K562 (cell line): ENCODE data around the gene LRRC51. TPM values are rescaled to one million over a fixed set of nuclear protein-coding genes. Genes with fewer than 3 reads are reported as not detected.

Experiments
- ATAC-seq: fragments of 200-7000 bp; cut with Tn5 transposase; 3 replicates; pipeline ENCODE4 v1.9.1; 2020; ENCODE audit warnings: moderate library complexity
- BruUV-seq: library from RNA; stranded (reverse); fragments of 400-500 nt; replicated peaks from 2 replicates; lab custom pipeline; 2021; lab: Mats Ljungman, UMichigan
- CTCF ChIA-PET: fragments of 300-600 bp; formaldehyde crosslinking; extraction: SDS; loops from one replicate; lab custom pipeline; 2021; ENCODE audit warnings: low intra/inter-chr PET ratio; lab: Yijun Ruan, JAX
- POLR2A ChIA-PET: fragments of 300-600, 350-650 bp; sonication (Branson Sonifier 250); formaldehyde crosslinking; extraction: SDS; loops from one replicate; lab custom pipeline; 2021; ENCODE audit warnings: antibody characterized with exemption, inconsistent platforms; lab: Yijun Ruan, JAX
- DNase-seq, 4 experiments: peaks; one replicate each; pipeline versions ENCODE4 v3.0.0 to v3.0.0-alpha.2; 2011 to 2018; ENCODE audit warnings: low spot score in 3 of 4, mixed read lengths in 3 of 4; ENCODE audit errors: extremely low read depth in 1 of 4
- FAIRE-seq: peaks from 2 replicates; lab custom pipeline; 2011; peaks lifted over from hg19 to GRCh38; lab: Jason Lieb, UNC
- H2AFZ ChIP-seq: 2 replicates; pipeline ENCODE4 v1.6.0; 2011; ENCODE audit warnings: low read depth, low read length, control low read depth, inconsistent platforms
- H3K27ac ChIP-seq: fragments of 200-600 bp; 3 replicates; pipeline ENCODE4 v1.8.0; 2011; ENCODE audit warnings: low read depth, mild to moderate bottlenecking, control low read depth, inconsistent platforms, low read length, moderate library complexity, mixed read lengths; ENCODE audit errors: extremely low read depth
- H3K27me3 ChIP-seq, 2 experiments: fragments of 300-600 bp in 1 of 2; 2 replicates in 1 of 2; 3 replicates in 1 of 2; pipeline versions ENCODE4 v1.6.0 to v1.8.0; 2011; ENCODE audit warnings: inconsistent platforms in 2 of 2, low read length in 2 of 2, mild to moderate bottlenecking in 1 of 2, mixed read lengths in 1 of 2, moderate library complexity in 1 of 2; ENCODE audit not compliant: control insufficient read depth in 2 of 2, insufficient read depth in 2 of 2
- H3K36me3 ChIP-seq: fragments of 300-600 bp; 3 replicates; pipeline ENCODE4 v1.8.0; 2011; ENCODE audit warnings: mild to moderate bottlenecking, low read length, inconsistent platforms; ENCODE audit not compliant: control insufficient read depth, insufficient read depth
- H3K4me1 ChIP-seq, 2 experiments: fragments of 200-600 bp in 1 of 2; replicated peaks in 1 of 2; 2 replicates in 1 of 2; 3 replicates in 1 of 2; pipeline versions ENCODE4 v1.5.1 to v1.8.0; 2011; ENCODE audit warnings: inconsistent platforms in 2 of 2, low read length in 2 of 2, mild to moderate bottlenecking in 1 of 2, mixed read lengths in 1 of 2, moderate library complexity in 1 of 2; ENCODE audit not compliant: control insufficient read depth in 2 of 2, insufficient read depth in 2 of 2
- H3K4me2 ChIP-seq: 2 replicates; pipeline ENCODE4 v1.6.1; 2011; ENCODE audit warnings: low read length, control low read depth, inconsistent platforms, mixed read lengths; ENCODE audit not compliant: insufficient read depth
- H3K4me3 ChIP-seq: fragments of 200-600 bp; sonication (generic), shearing (Covaris generic); 2 replicates; pipeline ENCODE4 v1.5.1; 2016; ENCODE audit warnings: control low read depth, inconsistent platforms
- H3K79me2 ChIP-seq: fragments of 200-600 bp; 3 replicates; pipeline ENCODE4 v1.8.0; 2011; ENCODE audit warnings: low read length, inconsistent platforms; ENCODE audit not compliant: control insufficient read depth, insufficient read depth
- H3K9ac ChIP-seq, 2 experiments: 2 replicates each; pipeline versions ENCODE4 v1.6.0 to v1.6.1; 2011; ENCODE audit warnings: low read depth in 2 of 2, low read length in 2 of 2, control low read depth in 1 of 2, inconsistent platforms in 1 of 2, mild to moderate bottlenecking in 1 of 2, mixed read lengths in 1 of 2; ENCODE audit not compliant: insufficient read depth in 1 of 2
- H3K9me1 ChIP-seq: one replicate; pipeline ENCODE4 v1.6.0; 2011; ENCODE audit warnings: inconsistent platforms, mild to moderate bottlenecking, low read length, moderate library complexity; ENCODE audit not compliant: control insufficient read depth, insufficient read depth
- H3K9me3 ChIP-seq: replicated peaks from 2 replicates; pipeline ENCODE4 v1.5.1; 2011; ENCODE audit warnings: low read depth, low read length, inconsistent platforms; ENCODE audit not compliant: control insufficient read depth, insufficient read depth
- H4K20me1 ChIP-seq: replicated peaks from 2 replicates; pipeline ENCODE4 v1.6.1; 2011; ENCODE audit warnings: low read length, inconsistent platforms, mixed read lengths; ENCODE audit not compliant: control insufficient read depth, insufficient read depth
- ETV1 ChIP-seq: fragments of 450-650 bp; conservative IDR thresholded peaks from 2 replicates; pipeline ENCODE4 v1.6.1; 2016; ENCODE audit warnings: missing genetic modification characterization, control low read depth, low read depth, missing compliant biosample characterization
- FOXM1 ChIP-seq, 2 experiments: fragments of 450-650 bp in 1 of 2; sonication (generic) in 1 of 2; formaldehyde crosslinking in 1 of 2; IDR thresholded peaks; 2 replicates each; pipeline versions ENCODE4 v1.6.1 to v1.9.0; 2017 to 2022; ENCODE audit warnings: low read depth in 2 of 2, mild to moderate bottlenecking in 2 of 2, missing genetic modification reagents in 1 of 2, moderate library complexity in 1 of 2
- GABPA ChIP-seq: fragments of 200-800 bp; sonication (Bioruptor generic); conservative IDR thresholded peaks from 2 replicates; pipeline ENCODE4 v1.6.1; 2016; ENCODE audit warnings: low read depth, missing genetic modification characterization, missing compliant biosample characterization
- HEY1 ChIP-seq: fragments of 250-450 bp; sonication (Bioruptor Pico); IDR thresholded peaks from 2 replicates; pipeline ENCODE4 v1.5.0; 2020; ENCODE audit warnings: mild to moderate bottlenecking, moderate library complexity, borderline replicate concordance
- KLF10 ChIP-seq: fragments of 250-450 bp; sonication (Bioruptor Pico); IDR thresholded peaks from 2 replicates; pipeline ENCODE4 v1.6.1; 2021; ENCODE audit warnings: matching md5 sums
- L3MBTL2 ChIP-seq: fragments of 450-650 bp; IDR thresholded peaks from 2 replicates; pipeline ENCODE4 v1.6.1; 2016; ENCODE audit warnings: mild to moderate bottlenecking, moderate library complexity
- MAZ ChIP-seq, 2 experiments: fragments of 450-650 bp in 1 of 2; sonication (generic) in 1 of 2; formaldehyde crosslinking; IDR thresholded peaks in 1 of 2; conservative IDR thresholded peaks in 1 of 2; 2 replicates each; pipeline versions ENCODE4 v1.4.0 to v1.5.0; 2020; ENCODE audit warnings: mild to moderate bottlenecking in 1 of 2, missing genetic modification reagents in 1 of 2
- MECOM ChIP-seq: fragments of 250-450 bp; sonication (Bioruptor Pico); IDR thresholded peaks from 2 replicates; pipeline ENCODE4 v1.8.0; 2022; ENCODE audit warnings: inconsistent platforms
- NFIX ChIP-seq: fragments of 250-450 bp; sonication (Bioruptor Pico); IDR thresholded peaks from 2 replicates; pipeline ENCODE4 v1.4.0; 2020; ENCODE audit warnings: low read depth, mild to moderate bottlenecking, moderate library complexity
- NUFIP1 ChIP-seq: fragments of 450-650 bp; IDR thresholded peaks from 2 replicates; pipeline ENCODE4 v1.6.1; 2018; ENCODE audit not compliant: partially characterized antibody
- TBP ChIP-seq: optimal IDR thresholded peaks from 2 replicates; pipeline ENCODE3; 2011; ENCODE audit warnings: low read depth, low read length, improper control_type of control experiment
- YY1 ChIP-seq, 3 experiments: IDR thresholded peaks; 2 replicates each; pipeline ENCODE4 v1.6.1; 2011; ENCODE audit warnings: low read length in 2 of 3, mild to moderate bottlenecking in 2 of 3, moderate library complexity in 2 of 3, borderline replicate concordance in 1 of 3, control low read depth in 1 of 3, low read depth in 1 of 3; ENCODE audit not compliant: insufficient read depth in 3 of 3, insufficient replicate concordance in 2 of 3, control insufficient read depth in 1 of 3, insufficient read length in 1 of 3; ENCODE audit errors: extremely low read depth in 1 of 3
- ZKSCAN1 ChIP-seq: fragments of 150-350 bp; IDR thresholded peaks from 2 replicates; pipeline ENCODE4 v1.6.1; 2016; ENCODE audit warnings: low read depth, low read length
- ZKSCAN8 ChIP-seq: fragments of 200-800 bp; sonication (Bioruptor generic); IDR thresholded peaks from 2 replicates; pipeline ENCODE4 v1.6.1; 2016; ENCODE audit warnings: missing genetic modification characterization, missing compliant biosample characterization
- ZNF766 ChIP-seq: fragments of 200-800 bp; sonication (Bioruptor generic); conservative IDR thresholded peaks from 2 replicates; pipeline ENCODE4 v1.6.1; 2016; ENCODE audit warnings: missing genetic modification characterization, missing compliant biosample characterization
- WGBS: fragments of 100-300 bp; shearing (Covaris generic); methylation state at CpG from one replicate; pipeline ENCODE4 v1.1.6; 2016; ENCODE audit warnings: low coverage, mixed read lengths; ENCODE audit not compliant: insufficient coverage; ENCODE audit errors: missing lambda C conversion rate; 5-methylcytosine and 5-hydroxymethylcytosine counted together
- in situ Hi-C: fragments of 300-500 bp; cut with MboI; formaldehyde crosslinking; loops from 4 replicates; pipeline ENCODE4 v1.15.0; 2018; ENCODE audit warnings: inconsistent platforms, mixed read lengths
- intact Hi-C: fragments of 100-400 bp; cut with micrococcal nuclease; formaldehyde crosslinking; loops from 2 replicates; pipeline ENCODE4 v1.14.2; 2022
- polyA plus RNA-seq, 8 experiments: library from polyadenylated mRNA; depleted of rRNA in 4 of 8; stranded (reverse) in 5 of 8; unstranded in 3 of 8; fragments of >200 nt; fragmentation: Nextera tagmentation in 2 of 8; fragmentation: Illumina TruSeq in 1 of 8; extraction: Ambion mirVana in 2 of 8; extraction: Trizol in 1 of 8; gene quantifications; 2 replicates each; pipeline versions ENCODE4 v1.2.1 to v1.2.3, GENCODE V29; 2011 to 2014; ENCODE audit warnings: inconsistent platforms in 1 of 8, missing spikeins in 1 of 8
- total RNA-seq, 7 experiments: library from RNA; depleted of rRNA in 6 of 7; stranded (reverse); fragments of >200 nt in 6 of 7; fragmentation: Illumina TruSeq in 2 of 7; extraction: Trizol in 2 of 7; gene quantifications; 2 replicates each; pipeline versions ENCODE4 v1.2.1 to v1.2.3, GENCODE V29; 2011 to 2021; ENCODE audit warnings: low replicate concordance in 1 of 7
- TF ChIP-seq, protein P1 (sequence below), 3 experiments: fragments of 200-800 bp in 1 of 3; sonication (Bioruptor generic) in 1 of 3; sonication (generic) in 1 of 3; formaldehyde crosslinking in 1 of 3; IDR thresholded peaks; 2 replicates each; pipeline versions ENCODE4 v1.6.1 to v1.8.0; 2016 to 2022; ENCODE audit warnings: mild to moderate bottlenecking in 2 of 3, missing compliant biosample characterization in 2 of 3, missing genetic modification characterization in 2 of 3, missing genetic modification reagents in 1 of 3
- TF ChIP-seq, protein P2 (sequence below): fragments of 450-650 bp; IDR thresholded peaks from 2 replicates; pipeline ENCODE4 v1.6.1; 2016

Gene LRRC51
- total and polyA plus RNA-seq, 9 of the 15 experiments (the other 6 are each of a cell fraction or from before 2014, with no cell fraction given), result 4.7 to 10.6 (median 5.6) TPM

GRCh38 chr11:72040491-72041363 is 39.9 kb upstream of the LRRC51 start:
- FAIRE-seq (peak; percentile 82), ATAC-seq (peak; percentile 88), DNase-seq (peak; percentile 79 to 88 (median 82))
- Histone ChIP-seq H3K4me1 (peaks cover 26 to 30% of the 10 kb centered on the region in 2 experiments), H2AFZ (peak overlapping the region; percentile 76), H3K27me3 (no peaks in the 10 kb centered on the region), H3K4me2 (peak overlapping the region; percentile 88), H3K9me1 (peaks cover 3% of the 10 kb centered on the region), H3K79me2 (peaks cover 68% of the 10 kb centered on the region), H3K27ac (peak overlapping the region; percentile 78), H4K20me1 (0 out of 2 replicates have a peak, but pooled peaks cover 10% of the 10 kb centered on the region), H3K36me3 (peaks cover 10% of the 10 kb centered on the region), H3K9ac (peak overlapping the region; percentile 71 to 80), H3K4me3 (peak overlapping the region; percentile 44), H3K9me3 (no peaks in the 10 kb centered on the region)
- in situ Hi-C loops (no loop called here), intact Hi-C loops (loop anchor here (2.0 kb wide), 1 partner anchor 40 kb away; the partner anchor contains the start of genes LRRC51 and NUMA1)
- BruUV-seq, result no TSS peak
- ChIA-PET CTCF (no interaction called here), POLR2A (interaction anchor here (0.6 to 2.0 kb wide), 9 partner anchors 8 to 97 kb away, joined by 3 to 5 read pairs (median 3); no protein-coding TSS in a partner anchor)
- 6% methylated on average over 20 of the region's 23 CpGs for WGBS
- TF ChIP-seq NUFIP1, result no peak
- TF ChIP-seq ZKSCAN8 (CRISPR knock-in tag), result no peak
- peak; percentile 29; the same call in 1 of the 2 replicates for TF ChIP-seq L3MBTL2
- TF ChIP-seq KLF10 (CRISPR knock-in tag), result no peak
- 0 out of 2 replicates have a peak, but pooled peaks have one; percentile 51 for TF ChIP-seq HEY1 (CRISPR knock-in tag)
- TF ChIP-seq GABPA (tag), result 0 out of 2 replicates have a peak, but pooled peaks have one; percentile 24
- no peak for TF ChIP-seq MECOM (CRISPR knock-in tag)
- TF ChIP-seq TBP, result peak; percentile 13
- peak in 1 of 3 experiments; percentile 60 for TF ChIP-seq YY1 (IDR thresholded peaks at IDR 0.05; ENCODE audit: borderline replicate concordance in 1 of 3, control insufficient read depth in 1 of 3, extremely low read depth in 1 of 3, insufficient read depth in 3 of 3, insufficient read length in 1 of 3, insufficient replicate concordance in 2 of 3, low read depth in 1 of 3, low read length in 2 of 3)
- TF ChIP-seq, protein P1, sequence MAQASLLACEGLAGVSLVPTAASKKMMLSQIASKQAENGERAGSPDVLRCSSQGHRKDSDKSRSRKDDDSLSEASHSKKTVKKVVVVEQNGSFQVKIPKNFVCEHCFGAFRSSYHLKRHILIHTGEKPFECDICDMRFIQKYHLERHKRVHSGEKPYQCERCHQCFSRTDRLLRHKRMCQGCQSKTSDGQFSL (CRISPR knock-in tag; IDR thresholded peaks at IDR 0.05), result peak; percentile 47; the same call in 1 of the 2 replicates
- TF ChIP-seq, protein P1 (tag; IDR thresholded peaks at IDR 0.05), result peak in 1 of 2 experiments; percentile 77; a peak in 1 of 4 replicates
- TF ChIP-seq MAZ (CRISPR knock-in tag; conservative IDR thresholded peaks at IDR 0.05 in 1 of 2, IDR thresholded peaks at IDR 0.05 in 1 of 2), result peak; percentile 28 to 46; a peak in 2 of 4 replicates
- 0 out of 2 replicates have a peak, but pooled peaks have one; percentile 9 for TF ChIP-seq NFIX
- peak; percentile 43; the same call in 1 of the 2 replicates for TF ChIP-seq ETV1 (tag)
- TF ChIP-seq FOXM1 (IDR thresholded peaks at IDR 0.05; ENCODE audit: low read depth), result peak; percentile 70
- TF ChIP-seq FOXM1 (CRISPR knock-in tag; IDR thresholded peaks at IDR 0.05; ENCODE audit: low read depth), result no peak
- TF ChIP-seq ZNF766 (CRISPR knock-in tag), result 0 out of 2 replicates have a peak, but pooled peaks have one; percentile 22
- TF ChIP-seq, protein P2, sequence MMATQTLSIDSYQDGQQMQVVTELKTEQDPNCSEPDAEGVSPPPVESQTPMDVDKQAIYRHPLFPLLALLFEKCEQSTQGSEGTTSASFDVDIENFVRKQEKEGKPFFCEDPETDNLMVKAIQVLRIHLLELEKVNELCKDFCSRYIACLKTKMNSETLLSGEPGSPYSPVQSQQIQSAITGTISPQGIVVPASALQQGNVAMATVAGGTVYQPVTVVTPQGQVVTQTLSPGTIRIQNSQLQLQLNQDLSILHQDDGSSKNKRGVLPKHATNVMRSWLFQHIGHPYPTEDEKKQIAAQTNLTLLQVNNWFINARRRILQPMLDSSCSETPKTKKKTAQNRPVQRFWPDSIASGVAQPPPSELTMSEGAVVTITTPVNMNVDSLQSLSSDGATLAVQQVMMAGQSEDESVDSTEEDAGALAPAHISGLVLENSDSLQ, result peak; percentile 54
- 0 out of 2 replicates have a peak, but pooled peaks have one; percentile 30 for TF ChIP-seq ZKSCAN1
